RWPE2 (cell line): Measurements from ENCODE around the gene KIF25.

Source experiments
- ATAC-seq: fragments of 200-7000 bp; cut with Tn5 transposase; 3 replicates; pipeline ENCODE4 v1.9.1; 2021; ENCODE audit warnings: low read depth
- DNase-seq: peaks from one replicate; pipeline ENCODE4 v3.0.0-alpha.2; 2020; ENCODE audit warnings: low spot score
- H3K27ac ChIP-seq: fragments of 450-650 bp; 2 replicates; pipeline ENCODE4 v1.5.1; 2017; ENCODE audit warnings: mild to moderate bottlenecking; ENCODE audit not compliant: poor library complexity, severe bottlenecking
- H3K27me3 ChIP-seq: fragments of 250-450 bp; sonication (Bioruptor Pico); 2 replicates; pipeline ENCODE4 v1.5.1; 2021; ENCODE audit warnings: mild to moderate bottlenecking, moderate library complexity; ENCODE audit not compliant: insufficient read depth, poor library complexity, severe bottlenecking
- H3K36me3 ChIP-seq: fragments of 250-450 bp; sonication (Bioruptor Pico); 2 replicates; pipeline ENCODE4 v1.5.1; 2020; ENCODE audit warnings: low read depth, mild to moderate bottlenecking, moderate library complexity
- H3K4me1 ChIP-seq: fragments of 250-450 bp; sonication (Bioruptor Pico); 2 replicates; pipeline ENCODE4 v1.5.1; 2021; ENCODE audit warnings: mild to moderate bottlenecking, moderate library complexity; ENCODE audit not compliant: insufficient read depth, poor library complexity, severe bottlenecking
- H3K4me3 ChIP-seq: fragments of 250-450 bp; sonication (Bioruptor Pico); 2 replicates; pipeline ENCODE4 v1.5.1; 2021; ENCODE audit warnings: mild to moderate bottlenecking, moderate library complexity; ENCODE audit not compliant: severe bottlenecking
- H3K9me3 ChIP-seq: fragments of 250-450 bp; sonication (Bioruptor Pico); 2 replicates; pipeline ENCODE4 v1.5.1; 2021; ENCODE audit warnings: mild to moderate bottlenecking, moderate library complexity; ENCODE audit not compliant: severe bottlenecking
- TF ChIP-seq, protein P1 (sequence below): fragments of 450-650 bp; IDR thresholded peaks from one replicate; pipeline ENCODE4 v1.5.1; 2017; ENCODE audit warnings: mild to moderate bottlenecking, moderate library complexity; ENCODE audit not compliant: poor library complexity, severe bottlenecking

The KIF25 gene

DNA sequence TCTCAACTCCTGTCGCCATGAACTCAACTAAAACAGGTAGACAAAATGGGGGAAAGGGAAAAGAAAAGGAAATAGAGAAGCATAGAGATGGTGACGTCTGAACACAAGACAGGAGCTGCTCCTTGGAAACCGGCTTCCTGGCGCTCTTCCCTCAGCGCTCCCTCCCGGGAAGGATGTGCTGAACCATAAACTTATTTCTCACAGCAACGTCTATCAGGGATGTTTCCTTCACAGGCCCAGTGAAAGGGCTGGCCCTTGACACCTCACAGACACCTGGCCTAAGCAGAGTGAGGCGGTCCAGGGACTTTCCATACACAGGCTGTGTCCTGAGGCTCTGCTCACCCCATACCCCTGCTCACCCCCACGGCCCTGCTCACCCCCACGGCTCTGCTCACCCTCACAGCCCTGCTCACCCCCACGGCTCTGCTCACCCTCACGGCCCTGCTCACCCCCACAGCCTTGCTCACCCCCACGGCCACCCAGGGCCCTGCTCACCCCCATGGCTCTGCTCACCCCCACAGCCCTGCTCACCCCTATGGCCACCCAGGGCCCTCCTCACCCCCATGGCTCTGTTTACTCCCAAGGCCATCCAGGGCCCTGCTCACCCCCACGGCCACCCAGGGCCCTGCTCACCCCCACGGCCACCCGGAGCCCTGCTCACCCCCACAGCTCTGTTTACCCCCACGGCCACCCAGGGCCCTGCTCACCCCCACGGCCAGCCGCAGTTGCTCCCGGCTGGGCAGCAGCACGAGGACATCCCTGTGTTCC, 80.9 kb downstream of the KIF25 start:
- no peaks in the 10 kb centered on the region for H3K27me3 ChIP-seq
- H3K4me3 ChIP-seq, result no peak overlapping the region
- H3K27ac ChIP-seq, result no peak overlapping the region
- DNase-seq, result no peak
- H3K36me3 ChIP-seq, result no peaks in the 10 kb centered on the region
- H3K4me1 ChIP-seq, result no peaks in the 10 kb centered on the region
- TF ChIP-seq, protein P1, sequence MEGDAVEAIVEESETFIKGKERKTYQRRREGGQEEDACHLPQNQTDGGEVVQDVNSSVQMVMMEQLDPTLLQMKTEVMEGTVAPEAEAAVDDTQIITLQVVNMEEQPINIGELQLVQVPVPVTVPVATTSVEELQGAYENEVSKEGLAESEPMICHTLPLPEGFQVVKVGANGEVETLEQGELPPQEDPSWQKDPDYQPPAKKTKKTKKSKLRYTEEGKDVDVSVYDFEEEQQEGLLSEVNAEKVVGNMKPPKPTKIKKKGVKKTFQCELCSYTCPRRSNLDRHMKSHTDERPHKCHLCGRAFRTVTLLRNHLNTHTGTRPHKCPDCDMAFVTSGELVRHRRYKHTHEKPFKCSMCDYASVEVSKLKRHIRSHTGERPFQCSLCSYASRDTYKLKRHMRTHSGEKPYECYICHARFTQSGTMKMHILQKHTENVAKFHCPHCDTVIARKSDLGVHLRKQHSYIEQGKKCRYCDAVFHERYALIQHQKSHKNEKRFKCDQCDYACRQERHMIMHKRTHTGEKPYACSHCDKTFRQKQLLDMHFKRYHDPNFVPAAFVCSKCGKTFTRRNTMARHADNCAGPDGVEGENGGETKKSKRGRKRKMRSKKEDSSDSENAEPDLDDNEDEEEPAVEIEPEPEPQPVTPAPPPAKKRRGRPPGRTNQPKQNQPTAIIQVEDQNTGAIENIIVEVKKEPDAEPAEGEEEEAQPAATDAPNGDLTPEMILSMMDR, result no peak
- no peak for ATAC-seq
- H3K9me3 ChIP-seq, result no peaks in the 10 kb centered on the region

GRCh38 chr6:168078943-168079405, 81.5 kb downstream of the KIF25 start, which contains the start of gene FRMD1:
FRMD1 (minus strand) TSS chr6:168079212; CDS start chr6:168079094, 118 bp downstream.
- Histone ChIP-seq H3K9me3 (no peaks in the 10 kb centered on the region), H3K4me3 (no peak within 1 kb of the TSS), H3K27ac (no peak within 1 kb of the TSS), H3K27me3 (no peaks in the 10 kb centered on the region), H3K36me3 (no peaks in the 10 kb centered on the region), H3K4me1 (no peaks in the 10 kb centered on the region)
- DNase-seq, result no peak
- no peak for ATAC-seq
- TF ChIP-seq, protein P1, result no peak

- DNase-seq (no peak), ATAC-seq (no peak)
- Histone ChIP-seq H3K36me3 (no peaks in the 10 kb centered on the region), H3K4me1 (no peaks in the 10 kb centered on the region), H3K27ac (no peak overlapping the region), H3K4me3 (no peak overlapping the region), H3K27me3 (no peaks in the 10 kb centered on the region), H3K9me3 (no peaks in the 10 kb centered on the region)
- TF ChIP-seq, protein P1, result no peak
Observed at GRCh38 chr6:168080393-168081077, 83.1 kb downstream of the KIF25 start.

DNA sequence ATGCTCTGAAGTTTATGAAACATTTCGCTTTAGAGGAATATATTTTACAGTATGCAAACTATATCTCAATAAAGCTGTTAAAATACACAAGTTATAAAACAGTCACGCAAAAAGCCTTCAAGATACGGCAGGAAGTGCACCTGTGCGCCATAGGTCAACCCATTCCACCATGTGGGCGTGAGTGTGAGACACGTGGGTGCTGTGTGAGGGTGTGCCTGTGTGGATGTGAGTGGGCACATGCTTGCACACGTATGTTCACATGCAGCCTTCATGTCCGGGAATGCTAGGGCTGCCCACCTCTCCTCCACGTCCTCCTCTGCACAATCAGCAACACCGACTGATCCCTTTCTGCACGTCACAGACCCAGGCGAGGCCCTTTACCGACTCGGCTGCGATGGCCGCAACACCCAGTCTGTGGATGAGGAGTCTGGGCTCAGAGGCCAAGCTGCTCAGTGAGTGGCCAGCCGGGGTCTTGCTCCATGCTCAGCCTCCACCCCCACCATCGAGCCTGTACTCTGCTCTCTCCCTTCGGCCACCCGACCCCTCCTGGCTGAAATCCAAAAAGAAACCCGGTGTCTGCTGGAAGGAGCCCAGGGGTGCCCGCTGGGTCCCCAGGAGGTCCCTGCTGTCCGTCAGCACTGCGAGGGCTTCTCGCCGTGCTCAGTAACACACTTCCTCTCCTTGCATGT, 84.5 kb downstream of the KIF25 start:
- TF ChIP-seq, protein P1, result no peak
- no peak overlapping the region for H3K4me3 ChIP-seq
- H3K9me3 ChIP-seq, result no peaks in the 10 kb centered on the region
- H3K27me3 ChIP-seq, result no peaks in the 10 kb centered on the region
- H3K27ac ChIP-seq, result no peak overlapping the region
- no peaks in the 10 kb centered on the region for H3K36me3 ChIP-seq
- no peak for DNase-seq
- no peak for ATAC-seq
- H3K4me1 ChIP-seq, result no peaks in the 10 kb centered on the region
